GM20000 (cell line): ENCODE measurements around the gene IQGAP2.

Experiments
- DNase-seq: peaks from one replicate; pipeline ENCODE4 v3.0.0; 2012; ENCODE audit warnings: low spot score
- TF ChIP-seq, protein P1 (sequence below): IDR thresholded peaks from 2 replicates; pipeline ENCODE4 v1.5.1; 2012; ENCODE audit warnings: mild to moderate bottlenecking, control low read depth; ENCODE audit errors: extremely low read depth, missing control alignments

Gene IQGAP2

GRCh38 chr5:76471406-76471805 is 68.3 kb downstream of the IQGAP2 start:
- TF ChIP-seq, protein P1, sequence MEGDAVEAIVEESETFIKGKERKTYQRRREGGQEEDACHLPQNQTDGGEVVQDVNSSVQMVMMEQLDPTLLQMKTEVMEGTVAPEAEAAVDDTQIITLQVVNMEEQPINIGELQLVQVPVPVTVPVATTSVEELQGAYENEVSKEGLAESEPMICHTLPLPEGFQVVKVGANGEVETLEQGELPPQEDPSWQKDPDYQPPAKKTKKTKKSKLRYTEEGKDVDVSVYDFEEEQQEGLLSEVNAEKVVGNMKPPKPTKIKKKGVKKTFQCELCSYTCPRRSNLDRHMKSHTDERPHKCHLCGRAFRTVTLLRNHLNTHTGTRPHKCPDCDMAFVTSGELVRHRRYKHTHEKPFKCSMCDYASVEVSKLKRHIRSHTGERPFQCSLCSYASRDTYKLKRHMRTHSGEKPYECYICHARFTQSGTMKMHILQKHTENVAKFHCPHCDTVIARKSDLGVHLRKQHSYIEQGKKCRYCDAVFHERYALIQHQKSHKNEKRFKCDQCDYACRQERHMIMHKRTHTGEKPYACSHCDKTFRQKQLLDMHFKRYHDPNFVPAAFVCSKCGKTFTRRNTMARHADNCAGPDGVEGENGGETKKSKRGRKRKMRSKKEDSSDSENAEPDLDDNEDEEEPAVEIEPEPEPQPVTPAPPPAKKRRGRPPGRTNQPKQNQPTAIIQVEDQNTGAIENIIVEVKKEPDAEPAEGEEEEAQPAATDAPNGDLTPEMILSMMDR, result no peak
- no peak for DNase-seq

DNA sequence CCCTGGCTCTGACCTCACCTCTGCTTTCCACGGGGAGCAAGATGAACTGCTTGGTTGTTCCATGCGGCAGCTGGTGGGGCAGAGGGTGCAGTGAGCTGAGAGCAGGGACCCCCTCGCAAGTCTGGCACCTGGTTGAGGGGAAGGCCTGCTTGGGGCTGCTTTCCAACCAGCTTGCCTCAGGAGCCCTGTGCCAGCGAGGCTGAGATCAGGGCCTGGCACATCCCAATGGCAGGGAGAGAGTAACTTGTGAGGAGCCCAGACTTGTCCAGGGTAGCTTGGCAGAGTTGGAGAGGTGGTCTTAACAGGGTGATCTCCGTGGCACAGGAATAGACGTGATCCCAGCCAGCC is 68.9 kb downstream of the IQGAP2 start:
- TF ChIP-seq, protein P1, result no peak
- no peak for DNase-seq

DNA sequence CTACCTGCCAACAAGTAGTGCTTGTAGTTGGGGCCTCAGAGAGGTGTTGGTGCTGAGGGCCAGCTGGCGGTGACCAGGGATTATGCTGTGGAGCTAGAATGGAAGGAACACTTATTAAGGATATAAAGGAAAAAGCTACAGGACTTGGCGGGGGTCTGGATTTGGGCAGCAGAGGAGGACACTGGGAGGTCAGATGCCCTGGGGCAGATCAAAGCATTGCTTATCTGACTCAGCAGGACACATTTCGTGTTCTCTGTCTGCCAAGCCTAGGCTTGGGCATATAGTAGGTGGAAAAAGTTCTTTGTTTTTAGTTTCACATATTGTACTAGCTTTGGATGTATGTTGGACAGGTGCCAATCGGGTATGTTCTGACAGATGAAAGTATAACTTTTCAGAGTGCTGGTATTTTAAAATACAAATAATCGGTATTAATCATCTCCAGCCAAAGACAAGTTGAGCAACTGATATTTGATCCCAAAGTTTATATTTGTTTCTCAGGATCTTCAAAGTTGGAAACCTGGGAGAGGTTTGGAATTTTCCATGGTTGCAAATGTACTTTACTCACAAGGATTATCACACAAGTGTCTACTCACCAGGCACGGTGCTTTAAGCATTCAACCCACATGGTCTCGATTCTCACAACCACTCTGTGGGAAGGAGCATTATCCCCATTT is 69.4 kb downstream of the IQGAP2 start:
- TF ChIP-seq, protein P1, result no peak
- no peak for DNase-seq

- TF ChIP-seq, protein P1, result no peak
- no peak for DNase-seq
Observed at GRCh38 chr5:76473009-76473336, 69.9 kb downstream of the IQGAP2 start.

DNA sequence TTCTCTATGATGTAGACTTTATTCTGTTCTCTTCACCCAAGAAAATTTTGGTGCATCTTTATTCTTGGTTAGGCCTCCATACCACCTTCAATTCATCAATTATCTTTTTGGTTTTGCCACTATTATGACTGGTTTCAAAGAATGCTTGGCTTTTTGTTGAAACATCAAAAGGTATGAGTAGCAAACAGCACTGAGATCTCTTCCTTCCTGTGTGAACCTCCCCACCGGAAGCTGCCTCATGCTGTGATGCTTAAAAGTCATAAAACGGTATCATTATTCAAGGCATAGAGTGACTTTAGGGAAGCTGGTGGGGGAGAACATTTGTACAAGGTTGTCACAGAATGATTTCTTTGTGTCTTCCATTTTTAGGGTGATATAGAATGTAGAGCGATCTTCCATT is 70.6 kb downstream of the IQGAP2 start:
- DNase-seq, result peak; percentile 21

DNA sequence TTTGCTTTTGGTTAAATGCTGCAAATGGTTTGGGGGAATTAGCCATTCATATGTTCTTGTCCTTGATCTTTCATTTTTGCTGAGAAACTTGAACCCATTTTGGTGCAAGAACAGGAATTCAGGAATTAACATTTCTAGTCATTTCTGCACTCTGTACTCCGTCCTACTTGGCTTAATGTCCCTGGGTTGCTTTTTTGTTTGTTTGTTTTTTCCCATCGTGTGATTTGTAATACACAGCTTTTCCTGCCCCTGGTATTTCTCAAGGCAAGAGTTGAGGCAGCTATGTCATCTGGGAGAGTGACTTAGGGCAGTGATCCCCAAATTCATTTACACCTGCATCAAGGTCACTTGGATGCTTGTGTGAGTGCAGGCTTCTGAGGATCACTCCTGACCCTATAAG is 71.3 kb downstream of the IQGAP2 start:
- TF ChIP-seq, protein P1, result no peak
- no peak for DNase-seq

More for the DNA sequence above, 70.6 kb downstream of the IQGAP2 start:
- TF ChIP-seq, protein P1, result no peak

DNA sequence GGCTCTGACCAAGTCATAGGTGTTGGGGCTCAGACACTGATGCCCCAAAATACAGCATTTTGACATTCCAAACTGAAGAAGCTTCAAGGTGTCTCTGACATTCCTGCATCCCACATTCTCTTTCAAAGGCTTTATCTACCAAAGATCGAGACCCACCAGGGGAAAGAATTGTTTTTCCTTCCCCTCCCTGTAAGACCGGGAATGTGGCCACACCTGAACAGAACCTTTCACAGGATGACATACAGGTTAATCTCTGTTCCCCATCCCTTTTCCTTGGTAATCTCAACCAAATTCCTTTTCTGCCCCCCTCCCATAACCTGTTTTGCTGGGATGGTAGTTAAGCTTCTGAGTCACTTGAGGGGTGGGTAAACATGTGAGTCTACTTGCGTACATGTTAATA is 72.3 kb downstream of the IQGAP2 start:
- TF ChIP-seq, protein P1, result no peak
- DNase-seq, result no peak
